Lower lobe of right lung (tissue), 2 donors: Measurements from ENCODE around the gene TPRG1L. TPM values are rescaled to one million over a fixed set of nuclear protein-coding genes. Genes with fewer than 3 reads are reported as not detected.
"Not testable (repeated sequence)": the region's sequence is repeated elsewhere in the genome, so short reads cannot be mapped to it uniquely, and the experiment has no call there.

Source experiments
- ATAC-seq, 2 donors: fragments of 200-7000 bp; cut with Tn5 transposase; one replicate each; pipeline ENCODE4 v1.9.1; 2020 to 2022; ENCODE audit warnings: mild to moderate bottlenecking in 2 of 2, moderate library complexity in 2 of 2
- DNase-seq: peaks from one replicate; pipeline ENCODE4 v3.0.0-alpha.2; 2020
- H3K27ac ChIP-seq: fragments of 200-600 bp; one replicate; pipeline ENCODE4 v1.8.0; 2022
- H3K27me3 ChIP-seq: fragments of 200-600 bp; one replicate; pipeline ENCODE4 v1.8.0; 2022; ENCODE audit warnings: low read depth
- H3K36me3 ChIP-seq: fragments of 200-600 bp; one replicate; pipeline ENCODE4 v1.8.0; 2022; ENCODE audit warnings: mild to moderate bottlenecking
- H3K4me1 ChIP-seq: fragments of 200-600 bp; one replicate; pipeline ENCODE4 v1.8.0; 2022
- H3K4me3 ChIP-seq: fragments of 200-600 bp; one replicate; pipeline ENCODE4 v1.8.0; 2022; ENCODE audit warnings: mild to moderate bottlenecking
- H3K9me3 ChIP-seq: fragments of 200-600 bp; one replicate; pipeline ENCODE4 v1.8.0; 2022
- CTCF ChIP-seq: fragments of 200-600 bp; IDR thresholded peaks from one replicate; pipeline ENCODE4 v1.8.0; 2022; ENCODE audit warnings: antibody characterized with exemption, mild to moderate bottlenecking
- intact Hi-C: fragments of 100-400 bp; cut with DNase I; formaldehyde crosslinking; loops from one replicate; pipeline ENCODE4 v1.11.0; 2022
- total RNA-seq: library from RNA; stranded (reverse); fragmentation: NEBNext Ultra II Directional; extraction: Animal tissue kit (Norgen Biotek cat#: 25700); gene quantifications from one replicate; pipeline ENCODE4 v1.2.1, GENCODE V29; 2021
- donor health status: DM: no; HTN: yes; CAD: no; lungs with severe emphysema.

TPRG1L gene
- total RNA-seq, 1 donor from 2014 or later: 46.1 TPM

- no peaks in the 10 kb centered on the region for H3K36me3 ChIP-seq
- H3K4me3 ChIP-seq: no peak overlapping the region
- DNase-seq: no peak
- no peaks in the 10 kb centered on the region for H3K27me3 ChIP-seq
- intact Hi-C loops: no loop called here
- no peaks in the 10 kb centered on the region for H3K9me3 ChIP-seq
- ATAC-seq: no peak
- H3K4me1 ChIP-seq: peaks cover 20% of the 10 kb centered on the region
- no peak for TF ChIP-seq CTCF
- H3K27ac ChIP-seq: no peak overlapping the region
Observed at GRCh38 chr1:3584915-3585314, 39.9 kb upstream of the TPRG1L start.

DNA sequence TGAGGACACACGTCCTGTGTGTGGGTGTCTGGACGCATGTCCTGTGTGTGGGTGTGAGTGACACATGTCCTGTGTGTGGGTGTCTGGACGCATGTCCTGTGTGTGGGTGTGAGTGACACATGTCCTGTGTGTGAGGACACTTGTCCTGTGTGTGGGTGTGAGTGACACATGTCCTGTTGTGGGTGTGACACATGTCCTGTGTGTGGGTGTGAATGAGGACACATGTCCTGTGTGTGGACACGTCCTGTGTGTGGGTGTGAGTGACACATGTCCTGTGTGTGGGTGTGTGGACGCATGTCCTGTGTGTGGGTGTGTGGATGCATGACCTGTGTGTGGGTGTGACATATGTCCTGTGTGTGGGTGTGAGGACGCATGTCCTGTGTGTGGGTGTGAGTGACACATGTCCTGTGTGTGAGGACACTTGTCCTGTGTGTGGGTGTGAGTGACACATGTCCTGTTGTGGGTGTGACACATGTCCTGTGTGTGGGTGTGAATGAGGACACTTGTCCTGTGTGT, 39.4 kb upstream of the TPRG1L start:
- H3K4me1 ChIP-seq: peaks cover 25% of the 10 kb centered on the region
- H3K36me3 ChIP-seq, H3K27me3 ChIP-seq, H3K9me3 ChIP-seq, DNase-seq, intact Hi-C loops, H3K27ac ChIP-seq, H3K4me3 ChIP-seq, ATAC-seq: not testable (repeated sequence)

GRCh38 chr1:3585940-3586568, 38.8 kb upstream of the TPRG1L start:
- Histone ChIP-seq H3K4me3 (no peak overlapping the region), H3K27ac (no peak overlapping the region), H3K36me3 (no peaks in the 10 kb centered on the region), H3K4me1 (peaks cover 32% of the 10 kb centered on the region), H3K9me3 (no peaks in the 10 kb centered on the region), H3K27me3 (no peaks in the 10 kb centered on the region)
- DNase-seq: no peak
- no peak for ATAC-seq
- intact Hi-C loops: no loop called here
- no peak for TF ChIP-seq CTCF

- TF ChIP-seq CTCF: no peak
- Histone ChIP-seq H3K27ac (no peak overlapping the region), H3K4me1 (peaks cover 28% of the 10 kb centered on the region), H3K36me3 (no peaks in the 10 kb centered on the region), H3K27me3 (no peaks in the 10 kb centered on the region), H3K4me3 (no peak overlapping the region), H3K9me3 (no peaks in the 10 kb centered on the region)
- no peak for DNase-seq
- intact Hi-C loops: no loop called here
- no peak for ATAC-seq
Observed at GRCh38 chr1:3586986-3587759, 37.6 kb upstream of the TPRG1L start.

DNA sequence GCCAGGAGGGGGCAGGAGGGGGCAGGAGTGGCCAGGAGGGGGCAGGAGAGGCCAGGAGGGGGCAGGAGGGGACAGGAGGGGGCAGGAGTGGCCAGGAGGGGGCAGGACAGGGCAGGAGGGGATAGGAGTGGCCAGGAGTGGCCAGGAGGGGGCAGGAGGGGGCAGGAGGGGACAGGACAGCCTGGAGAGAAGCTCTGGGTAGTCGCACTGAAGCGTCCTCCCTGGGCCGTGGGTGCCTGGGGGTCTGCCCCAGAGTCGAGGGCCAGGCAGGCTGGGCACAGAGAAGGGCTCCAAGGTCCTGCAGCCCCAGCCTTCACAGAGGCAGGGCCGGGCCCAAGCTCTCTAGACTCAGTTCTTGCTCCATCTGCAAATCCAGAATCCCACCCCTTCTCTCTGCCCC, 36.4 kb upstream of the TPRG1L start:
- no peak for TF ChIP-seq CTCF
- DNase-seq: no peak
- H3K4me1 ChIP-seq: peaks cover 28% of the 10 kb centered on the region
- H3K27ac ChIP-seq: no peak overlapping the region
- H3K27me3 ChIP-seq: no peaks in the 10 kb centered on the region
- H3K4me3 ChIP-seq: no peak overlapping the region
- no peaks in the 10 kb centered on the region for H3K36me3 ChIP-seq
- no peak for ATAC-seq
- intact Hi-C loops: no loop called here
- H3K9me3 ChIP-seq: no peaks in the 10 kb centered on the region

DNA sequence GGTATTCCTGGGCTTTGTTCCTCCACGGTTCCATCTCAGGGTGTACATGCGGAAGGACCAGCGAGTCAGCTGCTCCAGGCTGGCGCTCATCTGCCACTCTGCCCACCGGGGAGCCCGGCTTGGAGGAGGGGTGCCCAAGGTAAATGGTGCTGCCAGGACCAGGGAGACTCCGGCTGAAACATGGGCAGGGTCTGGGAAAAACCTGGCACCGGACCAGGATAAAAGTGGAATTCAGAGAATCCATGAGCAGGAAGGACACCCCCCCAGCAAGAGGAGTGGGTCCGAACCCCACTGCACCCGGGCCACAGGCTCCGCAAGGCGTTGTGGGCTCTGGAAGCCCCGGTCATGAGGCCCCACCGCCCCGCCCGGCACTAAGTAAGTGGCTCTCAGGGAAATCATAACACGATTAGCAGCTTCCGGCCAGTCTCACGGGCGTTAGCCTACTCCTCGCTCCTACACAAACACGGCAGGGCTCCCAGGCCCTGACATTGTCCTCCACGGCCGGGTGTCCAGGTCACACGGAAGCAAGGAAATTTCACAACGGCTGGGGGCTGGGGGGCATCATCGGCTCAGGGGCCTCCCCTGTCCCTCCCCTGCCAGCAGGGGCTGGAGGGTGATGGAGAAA, 34.6 kb upstream of the TPRG1L start:
- peak; percentile 75 for DNase-seq
- Histone ChIP-seq H3K27me3 (no peaks in the 10 kb centered on the region), H3K9me3 (no peaks in the 10 kb centered on the region), H3K36me3 (no peaks in the 10 kb centered on the region), H3K27ac (peak overlapping the region; percentile 62), H3K4me1 (peaks cover 28% of the 10 kb centered on the region), H3K4me3 (no peak overlapping the region)
- intact Hi-C loops: no loop called here
- no peak for TF ChIP-seq CTCF
- ATAC-seq: peak; percentile 72 to 87
